ENCODE results near the gene HOXC5.
A peak's percentile ranks its signal among the peaks of the same experiment; 100 is the strongest.

HOXC5 gene

GRCh38 chr12:54010972-54011664 lies 21.7 kb upstream of the HOXC5 start:
- H3K9ac ChIP-seq (ENCODE audit: low read length): no peak overlapping the region
- no peaks in the 10 kb centered on the region for H3K36me3 ChIP-seq (ENCODE audit: insufficient read depth, low read length)
- no peak overlapping the region for H3K27ac ChIP-seq (ENCODE audit: low read depth, low read length)
- H3K4me3 ChIP-seq (ENCODE audit: low read depth in 1 of 2, low read length in 2 of 2): no peak overlapping the region
- H3K27me3 ChIP-seq (ENCODE audit: control insufficient read depth in 1 of 2, insufficient read depth in 2 of 2, low read length in 2 of 2): peaks cover 70 to 88% of the 10 kb centered on the region in 2 donors
- peaks cover 12% of the 10 kb centered on the region for H3K4me1 ChIP-seq (ENCODE audit: insufficient read depth, low read length)
- H3K9me3 ChIP-seq (ENCODE audit: low read length): no peaks in the 10 kb centered on the region

- H3K27ac ChIP-seq (ENCODE audit: low read depth, low read length): no peak overlapping the region
- H3K9me3 ChIP-seq (ENCODE audit: low read length): no peaks in the 10 kb centered on the region
- H3K4me3 ChIP-seq (ENCODE audit: low read depth in 1 of 2, low read length in 2 of 2): no peak overlapping the region
- H3K36me3 ChIP-seq (ENCODE audit: insufficient read depth, low read length): no peaks in the 10 kb centered on the region
- peaks cover 66 to 85% of the 10 kb centered on the region in 2 donors for H3K27me3 ChIP-seq (ENCODE audit: control insufficient read depth in 1 of 2, insufficient read depth in 2 of 2, low read length in 2 of 2)
- H3K4me1 ChIP-seq (ENCODE audit: insufficient read depth, low read length): peaks cover 14% of the 10 kb centered on the region
- no peak overlapping the region for H3K9ac ChIP-seq (ENCODE audit: low read length)
These were observed 21.0 kb upstream of the HOXC5 start for GRCh38 chr12:54011665-54012532.

GRCh38 chr12:54012631-54013409 lies 20.0 kb upstream of the HOXC5 start:
- Histone ChIP-seq H3K9me3 (ENCODE audit: low read length) (no peaks in the 10 kb centered on the region), H3K27ac (ENCODE audit: low read depth, low read length) (no peak overlapping the region), H3K36me3 (ENCODE audit: insufficient read depth, low read length) (no peaks in the 10 kb centered on the region), H3K9ac (ENCODE audit: low read length) (no peak overlapping the region), H3K27me3 (ENCODE audit: control insufficient read depth in 1 of 2, insufficient read depth in 2 of 2, low read length in 2 of 2) (peaks cover 58 to 86% of the 10 kb centered on the region in 2 donors), H3K4me1 (ENCODE audit: insufficient read depth, low read length) (peaks cover 14% of the 10 kb centered on the region), H3K4me3 (ENCODE audit: low read depth in 1 of 2, low read length in 2 of 2) (no peak overlapping the region)

GRCh38 chr12:54014377-54015017 lies 18.4 kb upstream of the HOXC5 start:
- H3K27ac ChIP-seq (ENCODE audit: low read depth, low read length): no peak overlapping the region
- no peaks in the 10 kb centered on the region for H3K9me3 ChIP-seq (ENCODE audit: low read length)
- H3K9ac ChIP-seq (ENCODE audit: low read length): no peak overlapping the region
- peaks cover 47 to 87% of the 10 kb centered on the region in 2 donors for H3K27me3 ChIP-seq (ENCODE audit: control insufficient read depth in 1 of 2, insufficient read depth in 2 of 2, low read length in 2 of 2)
- H3K36me3 ChIP-seq (ENCODE audit: insufficient read depth, low read length): no peaks in the 10 kb centered on the region
- H3K4me1 ChIP-seq (ENCODE audit: insufficient read depth, low read length): peaks cover 11% of the 10 kb centered on the region
- H3K4me3 ChIP-seq (ENCODE audit: low read depth in 1 of 2, low read length in 2 of 2): no peak overlapping the region

- no peak overlapping the region for H3K27ac ChIP-seq (ENCODE audit: low read depth, low read length)
- peaks cover 13% of the 10 kb centered on the region for H3K4me1 ChIP-seq (ENCODE audit: insufficient read depth, low read length)
- peaks cover 40 to 87% of the 10 kb centered on the region in 2 donors for H3K27me3 ChIP-seq (ENCODE audit: control insufficient read depth in 1 of 2, insufficient read depth in 2 of 2, low read length in 2 of 2)
- H3K9me3 ChIP-seq (ENCODE audit: low read length): no peaks in the 10 kb centered on the region
- no peak overlapping the region for H3K4me3 ChIP-seq (ENCODE audit: low read depth in 1 of 2, low read length in 2 of 2)
- no peak overlapping the region for H3K9ac ChIP-seq (ENCODE audit: low read length)
- H3K36me3 ChIP-seq (ENCODE audit: insufficient read depth, low read length): no peaks in the 10 kb centered on the region
These were observed 17.6 kb upstream of the HOXC5 start for GRCh38 chr12:54015018-54015931.

- peaks cover 38 to 87% of the 10 kb centered on the region in 2 donors for H3K27me3 ChIP-seq (ENCODE audit: control insufficient read depth in 1 of 2, insufficient read depth in 2 of 2, low read length in 2 of 2)
- H3K9me3 ChIP-seq (ENCODE audit: low read length): no peaks in the 10 kb centered on the region
- H3K36me3 ChIP-seq (ENCODE audit: insufficient read depth, low read length): no peaks in the 10 kb centered on the region
- peaks cover 13% of the 10 kb centered on the region for H3K4me1 ChIP-seq (ENCODE audit: insufficient read depth, low read length)
- H3K4me3 ChIP-seq (ENCODE audit: low read depth in 1 of 2, low read length in 2 of 2): no peak overlapping the region
- H3K27ac ChIP-seq (ENCODE audit: low read depth, low read length): no peak overlapping the region
- H3K9ac ChIP-seq (ENCODE audit: low read length): no peak overlapping the region
These were observed 16.8 kb upstream of the HOXC5 start for GRCh38 chr12:54016051-54016450.

- H3K9ac ChIP-seq (ENCODE audit: low read length): no peak overlapping the region
- peaks cover 34 to 89% of the 10 kb centered on the region in 2 donors for H3K27me3 ChIP-seq (ENCODE audit: control insufficient read depth in 1 of 2, insufficient read depth in 2 of 2, low read length in 2 of 2)
- no peaks in the 10 kb centered on the region for H3K9me3 ChIP-seq (ENCODE audit: low read length)
- H3K4me3 ChIP-seq (ENCODE audit: low read depth in 1 of 2, low read length in 2 of 2): no peak overlapping the region
- no peaks in the 10 kb centered on the region for H3K36me3 ChIP-seq (ENCODE audit: insufficient read depth, low read length)
- H3K27ac ChIP-seq (ENCODE audit: low read depth, low read length): no peak overlapping the region
- H3K4me1 ChIP-seq (ENCODE audit: insufficient read depth, low read length): peaks cover 13% of the 10 kb centered on the region
These were observed 16.3 kb upstream of the HOXC5 start for GRCh38 chr12:54016478-54016964.

- Histone ChIP-seq H3K36me3 (ENCODE audit: insufficient read depth, low read length) (no peaks in the 10 kb centered on the region), H3K4me3 (ENCODE audit: low read depth in 1 of 2, low read length in 2 of 2) (peak overlapping the region; percentile 69 to 82), H3K9ac (ENCODE audit: low read length) (peak overlapping the region; percentile 4), H3K27ac (ENCODE audit: low read depth, low read length) (peak overlapping the region; percentile 51), H3K4me1 (ENCODE audit: insufficient read depth, low read length) (peaks cover 13% of the 10 kb centered on the region), H3K27me3 (ENCODE audit: control insufficient read depth in 1 of 2, insufficient read depth in 2 of 2, low read length in 2 of 2) (peaks cover 32 to 91% of the 10 kb centered on the region in 2 donors), H3K9me3 (ENCODE audit: low read length) (no peaks in the 10 kb centered on the region)
These were observed 15.6 kb upstream of the HOXC5 start for GRCh38 chr12:54017027-54017788.

- Histone ChIP-seq H3K4me1 (ENCODE audit: insufficient read depth, low read length) (peaks cover 13% of the 10 kb centered on the region), H3K9me3 (ENCODE audit: low read length) (no peaks in the 10 kb centered on the region), H3K36me3 (ENCODE audit: insufficient read depth, low read length) (no peaks in the 10 kb centered on the region), H3K27ac (ENCODE audit: low read depth, low read length) (peak overlapping the region; percentile 51), H3K4me3 (ENCODE audit: low read depth in 1 of 2, low read length in 2 of 2) (peak overlapping the region; percentile 69 to 82), H3K27me3 (ENCODE audit: control insufficient read depth in 1 of 2, insufficient read depth in 2 of 2, low read length in 2 of 2) (peaks cover 32 to 92% of the 10 kb centered on the region in 2 donors), H3K9ac (ENCODE audit: low read length) (peak overlapping the region; percentile 4)
These were observed 14.9 kb upstream of the HOXC5 start for GRCh38 chr12:54017878-54018467.

Measured in muscle layer of colon (tissue), 2 donors.